Measurements from ENCODE around the gene GMPR. TPM values are rescaled to one million over a fixed set of nuclear protein-coding genes. Genes with fewer than 3 reads are reported as not detected.
"Not testable (repeated sequence)": the region's sequence is repeated elsewhere in the genome, so short reads cannot be mapped to it uniquely, and the experiment has no call there.

The GMPR gene
- polyA plus RNA-seq, 4 donors, result 9.7 to 18.9 (median 13.4) TPM

DNA sequence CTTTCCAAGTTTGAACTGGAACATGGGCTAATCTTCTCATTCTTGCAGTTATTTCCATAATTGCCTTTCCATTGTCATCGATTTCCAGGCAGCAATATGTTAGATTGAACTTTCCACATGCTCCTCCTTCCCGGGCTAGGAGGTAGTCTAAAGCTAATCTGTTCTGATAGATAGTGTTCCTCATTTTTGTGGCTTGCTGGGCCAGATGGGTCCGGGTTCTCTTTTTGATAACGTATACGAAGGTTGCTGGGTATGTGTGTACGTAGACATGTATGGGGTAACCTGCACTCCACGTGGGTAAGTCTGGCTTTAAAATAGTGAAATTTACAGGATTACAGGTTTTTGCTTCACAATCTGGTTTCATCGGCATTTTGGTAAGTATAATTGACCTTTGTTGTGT, 14.0 kb upstream of the GMPR start:
- DNase-seq (ENCODE audit: low read depth in 4 of 4, low spot score in 3 of 4), result no peak

DNA sequence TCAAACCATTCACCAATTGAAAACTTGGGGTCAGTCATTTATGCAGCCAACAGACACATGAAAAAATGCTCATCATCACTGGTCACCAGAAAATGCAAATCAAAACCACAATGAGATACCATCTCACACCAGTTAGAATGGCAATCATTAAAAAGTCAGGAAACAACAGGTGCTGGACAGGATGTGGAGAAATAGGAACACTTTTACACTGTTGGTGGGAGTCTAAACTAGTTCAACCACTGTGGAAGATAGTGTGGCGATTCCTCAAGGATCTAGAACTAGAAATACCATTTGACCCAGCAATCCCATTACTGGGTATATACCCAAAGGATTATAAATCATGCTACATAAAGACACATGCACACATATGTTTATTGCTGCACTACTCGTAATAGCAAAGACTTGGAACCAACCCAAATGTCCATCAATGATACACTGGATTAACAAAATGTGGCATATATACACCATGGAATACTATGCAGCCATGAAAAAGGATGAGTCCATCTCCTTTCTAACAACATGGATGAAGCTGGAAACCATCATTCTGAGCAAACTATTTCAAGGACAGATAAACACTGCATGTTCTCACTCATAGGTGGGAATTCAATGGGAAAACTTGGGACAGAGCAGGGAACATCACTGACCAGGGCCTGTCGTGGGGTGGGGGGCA, 13.2 kb upstream of the GMPR start:
- not testable (repeated sequence) for DNase-seq (ENCODE audit: low read depth in 4 of 4, low spot score in 3 of 4)

DNA sequence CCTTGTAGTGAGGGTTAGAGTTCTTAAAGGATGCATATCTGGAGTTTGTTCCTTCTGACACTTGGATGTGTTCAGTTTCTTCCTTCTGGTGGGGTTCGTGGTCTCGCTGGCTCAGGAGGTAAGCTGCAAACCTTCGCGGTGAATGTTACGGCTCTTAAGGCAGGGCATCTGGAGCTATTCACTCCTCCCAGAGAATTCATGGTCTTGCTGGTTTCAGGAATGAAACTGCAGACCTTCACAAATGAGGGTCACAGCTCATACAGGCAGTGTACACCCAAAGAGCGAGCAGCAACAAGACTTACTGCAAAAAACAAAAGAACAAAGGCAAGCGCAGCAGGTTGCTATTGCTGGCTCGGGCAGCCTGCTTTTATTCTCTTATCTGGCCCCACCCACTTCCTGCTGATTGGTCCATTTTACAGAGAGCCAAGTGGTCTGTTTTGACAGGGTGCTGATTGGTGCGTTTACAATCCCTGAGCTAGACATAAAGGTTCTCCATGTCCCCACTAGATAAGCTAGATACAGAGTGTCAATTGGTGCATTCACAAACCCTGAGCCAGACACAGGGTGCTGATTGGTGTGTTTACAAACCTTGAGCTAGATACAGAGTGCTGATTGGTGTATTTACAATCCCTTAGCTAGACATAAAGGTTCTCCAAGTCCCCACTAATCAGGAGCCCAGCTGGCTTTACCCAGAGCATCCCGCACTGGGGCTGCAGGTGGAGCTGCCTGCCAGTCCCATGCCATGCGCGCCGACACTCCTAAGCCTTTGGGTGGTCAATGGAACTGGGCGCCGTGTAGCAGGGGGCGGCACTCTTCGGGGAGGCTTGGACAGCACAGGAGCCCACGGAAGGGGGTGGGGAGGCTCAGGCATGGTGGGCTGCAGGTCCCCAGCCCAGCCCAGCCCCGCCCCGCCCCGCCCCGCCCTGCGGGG, 12.0 kb upstream of the GMPR start:
- not testable (repeated sequence) for DNase-seq (ENCODE audit: low read depth in 4 of 4, low spot score in 3 of 4)

DNA sequence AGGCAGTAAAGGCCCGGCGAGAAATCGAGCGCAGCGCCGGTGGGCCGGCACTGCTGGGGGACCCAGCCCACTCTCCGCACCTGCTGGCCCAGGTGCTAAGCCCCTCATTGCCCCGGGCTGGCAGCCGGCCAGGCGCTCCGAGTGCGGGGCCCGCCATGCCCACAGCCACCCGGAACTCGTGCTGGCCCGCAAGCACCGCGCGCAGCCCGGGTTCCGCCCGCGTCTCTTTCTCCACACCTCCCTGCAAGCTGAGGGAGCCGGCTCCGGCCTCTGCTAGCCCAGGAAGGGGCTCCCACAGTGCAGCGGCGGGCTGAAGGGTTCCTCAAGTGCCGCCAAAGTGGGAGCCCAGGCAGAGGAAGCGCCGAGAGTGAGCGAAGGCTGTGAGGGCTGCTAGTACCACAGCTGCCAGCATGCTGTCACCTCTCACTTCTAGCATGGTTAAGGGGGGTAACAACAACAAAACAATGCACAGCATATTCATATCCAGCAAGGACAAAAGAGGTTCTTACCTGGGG, 11.3 kb upstream of the GMPR start:
- DNase-seq (ENCODE audit: low read depth in 4 of 4, low spot score in 3 of 4), result no peak

DNA sequence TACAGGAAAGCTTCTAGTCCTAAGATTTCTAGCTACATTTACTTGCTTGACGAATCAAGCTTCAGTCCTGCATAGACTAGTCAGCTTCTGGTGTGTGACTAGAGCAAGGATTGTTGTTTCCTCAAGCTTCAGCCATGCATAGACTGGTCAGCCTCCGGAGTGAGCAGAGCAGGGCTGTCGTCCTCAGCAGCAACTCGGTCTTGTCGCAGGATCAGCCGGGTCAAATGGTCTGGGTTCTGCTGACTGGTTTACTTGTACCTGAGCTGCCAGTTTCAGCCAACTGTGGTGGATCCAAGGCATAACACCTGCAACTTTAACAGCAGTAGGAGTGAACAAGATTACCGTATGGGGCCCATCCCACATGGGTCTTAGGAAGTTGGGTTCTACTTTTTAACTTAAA, 10.8 kb upstream of the GMPR start:
- DNase-seq (ENCODE audit: low read depth in 4 of 4, low spot score in 3 of 4), result no peak

DNA sequence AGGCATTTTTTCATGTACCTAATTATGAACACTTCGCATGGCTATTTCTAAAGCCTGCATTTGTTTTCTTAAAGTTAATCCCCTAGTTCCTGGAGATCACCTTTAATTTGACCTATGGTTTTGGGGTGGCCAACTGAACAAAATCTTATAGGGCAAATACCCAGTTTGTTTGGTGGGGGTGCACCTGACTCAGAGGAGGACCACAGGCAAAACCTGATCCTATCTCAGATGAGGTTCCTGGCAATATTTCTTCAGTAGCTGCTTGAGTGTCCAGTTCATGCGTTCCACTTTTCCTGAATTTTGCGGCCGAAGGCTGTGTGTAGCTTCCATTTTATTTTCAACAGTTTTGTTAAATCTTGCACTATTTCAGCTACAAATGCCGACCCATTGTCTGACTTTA, 10.3 kb upstream of the GMPR start:
- DNase-seq (ENCODE audit: low read depth in 4 of 4, low spot score in 3 of 4), result no peak

DNA sequence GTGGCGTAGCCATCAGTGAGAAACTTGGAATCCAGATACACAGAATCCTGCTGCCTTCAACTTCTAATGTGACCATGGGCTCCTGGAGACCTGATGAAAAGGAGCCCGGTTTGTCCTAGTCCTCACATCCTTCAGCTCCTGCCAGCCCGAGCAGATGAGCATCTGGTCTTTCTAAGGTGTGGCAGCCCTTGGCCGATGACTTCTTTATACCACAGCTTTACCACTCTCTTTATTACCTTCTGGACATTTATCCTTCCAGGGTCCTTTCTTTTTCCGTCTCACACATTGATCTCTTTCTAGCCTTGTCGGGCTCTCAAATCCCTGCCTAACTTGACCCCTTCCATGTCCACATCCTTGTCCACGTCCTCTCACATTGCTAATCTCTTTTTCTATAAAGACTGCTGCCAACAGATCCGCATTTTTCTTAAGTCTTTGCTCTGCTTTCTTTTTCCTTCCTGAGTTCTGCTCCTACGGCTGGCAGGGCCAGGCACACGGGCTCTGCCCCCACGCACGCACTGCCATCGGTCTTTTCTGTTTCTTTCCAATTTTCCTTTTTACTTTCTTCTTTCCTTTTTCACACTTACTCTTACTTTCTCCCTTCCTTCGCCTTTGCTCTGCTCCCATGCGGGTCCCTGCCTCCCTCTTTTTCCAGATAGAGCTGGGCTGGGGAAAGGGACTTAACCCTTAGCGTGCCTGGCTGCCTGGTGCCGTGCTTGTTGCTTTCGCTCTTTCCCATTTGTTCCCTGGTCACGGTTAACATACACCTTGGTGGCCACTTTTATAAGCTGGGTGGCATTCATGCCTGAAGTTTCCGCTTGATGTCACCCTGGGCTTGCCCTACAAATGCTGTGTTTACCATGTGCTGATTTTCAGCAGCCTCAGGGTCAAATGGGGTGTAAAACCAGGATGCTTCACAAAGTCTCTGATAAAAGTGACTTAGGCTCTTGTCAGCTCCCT, 9.4 kb upstream of the GMPR start:
- no peak for DNase-seq (ENCODE audit: low read depth in 4 of 4, low spot score in 3 of 4)

DNA sequence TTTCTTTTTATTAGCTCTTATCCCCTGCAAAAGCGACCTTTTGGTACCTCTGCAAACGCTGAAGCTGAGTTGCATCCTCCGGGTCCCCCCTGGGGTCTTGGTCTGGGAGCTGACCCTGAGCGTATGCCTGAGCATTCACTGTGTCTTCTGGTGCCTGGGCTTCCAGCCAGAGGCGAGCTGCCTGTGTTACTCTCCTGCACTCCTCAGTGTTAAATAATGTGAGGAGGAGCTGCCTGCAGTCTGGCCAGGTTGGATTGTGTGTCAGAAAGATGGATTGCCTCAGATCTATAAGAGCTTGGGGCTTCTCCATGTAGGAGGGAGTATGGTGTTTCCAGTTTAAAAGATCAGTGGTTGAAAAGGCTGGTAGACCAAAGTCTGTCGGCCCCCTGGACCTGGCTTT, 8.7 kb upstream of the GMPR start:
- no peak for DNase-seq (ENCODE audit: low read depth in 4 of 4, low spot score in 3 of 4)

DNA sequence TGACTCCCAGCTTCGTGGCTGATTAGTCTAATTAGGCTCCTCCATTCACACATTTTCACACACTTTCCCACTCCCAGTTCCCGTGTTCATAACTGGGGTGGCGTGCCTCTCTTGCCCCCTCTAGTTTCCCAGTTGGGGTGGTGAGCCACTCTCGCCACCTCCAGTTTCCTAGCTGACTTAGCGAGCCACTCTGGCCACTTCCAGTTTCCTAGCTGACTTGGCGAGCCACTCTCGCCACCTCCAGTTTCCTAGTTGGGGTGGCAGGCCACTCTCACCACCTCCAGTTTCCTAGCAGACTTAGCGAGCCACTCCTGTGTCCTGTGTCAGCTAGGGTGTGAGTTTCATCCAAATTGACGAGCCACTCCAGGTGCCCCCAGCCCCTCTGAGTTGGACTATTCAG, 7.4 kb upstream of the GMPR start:
- DNase-seq (ENCODE audit: low read depth in 4 of 4, low spot score in 3 of 4), result no peak

DNA sequence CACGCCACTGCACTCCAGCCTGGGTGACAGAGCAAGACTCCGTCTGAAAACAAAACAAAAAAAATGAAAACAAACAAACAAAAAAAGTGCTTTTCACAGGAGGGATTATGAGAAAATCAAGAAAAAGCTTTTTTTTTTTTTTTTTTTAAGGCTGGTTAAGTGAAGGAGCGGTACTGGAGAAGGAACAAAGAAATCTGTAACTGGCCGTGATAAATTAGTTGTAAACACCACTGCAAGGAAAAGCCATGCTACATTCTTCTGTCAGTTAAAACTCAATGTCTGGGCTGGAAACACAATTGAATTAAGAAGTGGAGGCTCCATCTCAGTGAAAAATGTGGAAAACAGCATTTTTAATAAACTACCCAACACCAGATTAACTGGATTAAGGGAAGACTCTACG, 6.3 kb upstream of the GMPR start:
- no peak for DNase-seq (ENCODE audit: low read depth in 4 of 4, low spot score in 3 of 4)

DNA sequence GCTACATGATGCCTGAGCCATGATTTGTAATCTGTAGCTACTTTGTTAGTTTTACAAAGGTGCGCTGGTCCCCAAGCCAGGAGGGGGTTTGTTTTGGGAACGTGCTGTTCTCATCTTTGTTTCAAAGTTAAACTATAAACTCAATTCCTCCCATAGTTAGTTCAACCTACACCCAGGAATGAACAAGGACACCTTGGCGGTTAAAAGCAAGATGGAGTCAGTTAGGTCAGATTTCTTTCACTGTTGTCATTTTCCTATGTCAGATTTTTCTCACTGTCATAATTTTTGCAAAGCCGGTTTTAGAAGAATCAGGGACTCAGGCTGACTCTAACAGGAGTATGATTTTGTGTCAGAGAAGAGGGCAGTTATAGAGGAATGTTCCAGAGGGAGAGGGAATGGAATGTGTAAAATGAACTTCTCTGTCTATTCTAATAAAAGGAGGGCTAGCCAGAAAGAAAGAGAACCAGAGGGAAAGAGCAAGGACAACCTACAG, 2.3 kb upstream of the GMPR start:
- DNase-seq (ENCODE audit: low read depth in 4 of 4, low spot score in 3 of 4), result no peak

DNA sequence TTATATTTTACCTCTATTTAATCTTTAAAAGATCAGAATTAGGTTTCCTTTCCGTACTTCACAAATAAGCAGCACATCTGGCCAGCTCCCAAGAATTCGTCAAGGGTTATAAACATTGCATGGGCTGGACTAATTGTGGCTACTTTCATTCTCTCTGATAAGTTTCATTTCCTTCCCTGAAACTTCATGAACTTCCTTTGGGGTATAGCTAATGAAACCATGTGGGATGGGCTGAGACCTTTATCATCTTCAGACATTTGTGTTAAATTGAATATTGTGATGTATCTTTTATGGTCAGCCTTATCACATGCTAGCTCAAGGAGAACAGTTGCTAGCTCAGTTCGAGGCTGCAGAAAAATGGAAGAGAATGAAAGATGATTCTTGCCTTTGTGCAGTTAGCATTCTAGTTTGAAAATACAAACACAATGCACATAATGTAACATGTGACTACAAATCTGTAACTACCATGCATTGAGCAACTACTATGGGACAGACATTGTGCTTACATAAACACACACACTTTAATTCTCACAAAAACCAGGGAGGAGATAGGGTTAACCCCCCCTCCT, 1.7 kb upstream of the GMPR start:
- no peak for DNase-seq (ENCODE audit: low read depth in 4 of 4, low spot score in 3 of 4)

DNA sequence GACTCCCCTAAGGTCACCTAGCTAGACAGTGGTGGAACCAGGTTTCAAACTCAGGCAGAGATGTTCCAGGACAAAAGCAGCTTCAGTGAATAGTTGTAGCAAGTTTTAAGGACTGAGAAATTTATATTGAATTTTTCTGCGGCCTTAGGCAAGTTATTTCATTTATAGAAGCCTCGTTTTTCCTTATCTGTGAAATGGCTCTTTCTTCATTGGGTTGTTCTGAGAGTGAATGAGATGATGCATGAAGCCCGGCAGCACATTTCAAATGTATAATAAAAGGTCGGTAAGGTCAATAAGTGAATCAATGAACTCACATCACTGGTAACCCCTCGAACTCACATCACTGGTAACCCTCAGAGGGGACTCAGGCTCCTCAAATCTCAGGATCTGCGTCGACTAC, 1.1 kb upstream of the GMPR start:
- no peak for DNase-seq (ENCODE audit: low read depth in 4 of 4, low spot score in 3 of 4)

DNA sequence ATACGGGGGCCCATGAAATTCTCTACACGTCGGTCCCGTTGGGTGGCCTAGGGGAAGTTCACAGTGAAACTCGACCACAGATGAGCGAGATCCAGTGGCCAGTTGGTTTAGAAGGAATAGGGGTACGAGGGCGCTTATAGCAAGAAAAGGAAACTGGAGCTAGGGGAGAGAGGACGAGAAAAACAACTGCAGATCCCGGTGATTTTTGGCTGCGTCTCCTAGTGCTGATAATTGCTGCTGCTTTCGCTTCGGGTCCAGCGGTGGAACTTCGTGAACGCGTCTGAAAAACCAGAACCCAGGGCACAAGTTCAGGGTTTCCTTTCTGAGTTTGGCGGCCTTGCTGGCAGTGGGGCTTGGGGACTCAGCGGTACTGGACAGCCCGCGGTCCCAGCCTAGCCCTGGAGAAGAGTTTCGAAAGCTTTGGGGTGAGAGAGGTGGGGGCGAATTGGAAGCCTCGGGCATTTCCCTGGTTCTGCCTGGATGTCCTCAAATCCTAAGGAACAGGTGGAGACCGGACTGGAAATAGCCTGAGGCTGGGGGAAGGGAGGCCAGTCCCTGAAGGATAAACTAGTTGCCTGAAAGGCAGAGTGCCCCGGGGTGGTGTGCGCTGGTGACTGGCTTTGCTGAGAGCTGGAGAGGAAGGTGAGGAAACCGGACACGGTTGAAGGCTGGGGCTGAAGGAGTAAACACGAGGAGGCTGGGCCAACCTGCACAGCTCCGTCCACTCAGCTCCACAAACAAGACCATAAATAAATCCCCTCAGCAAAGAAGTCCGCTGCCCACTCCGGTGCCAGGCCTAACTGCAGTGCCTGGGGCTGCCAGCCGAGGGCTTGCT, 793 bp downstream of the GMPR start:
- no peak for DNase-seq (ENCODE audit: low read depth in 4 of 4, low spot score in 3 of 4)

DNA sequence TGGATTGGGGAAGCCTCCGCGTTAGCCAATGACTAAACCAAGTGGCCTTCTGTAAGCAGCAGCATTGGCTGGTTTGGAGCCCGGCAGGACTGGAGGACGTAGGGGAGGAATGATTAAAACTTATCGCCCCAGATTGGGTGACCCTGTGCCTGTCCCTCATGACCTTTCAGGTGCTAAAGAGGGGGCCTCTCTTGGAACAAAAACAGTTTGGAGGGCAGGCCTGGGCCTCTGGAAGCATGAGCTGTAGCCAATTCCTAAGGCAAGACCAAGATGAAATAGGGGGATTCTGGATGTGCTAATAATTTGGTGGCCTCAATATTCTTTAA, 1.4 kb downstream of the GMPR start:
- no peak for DNase-seq (ENCODE audit: low read depth in 4 of 4, low spot score in 3 of 4)

DNA sequence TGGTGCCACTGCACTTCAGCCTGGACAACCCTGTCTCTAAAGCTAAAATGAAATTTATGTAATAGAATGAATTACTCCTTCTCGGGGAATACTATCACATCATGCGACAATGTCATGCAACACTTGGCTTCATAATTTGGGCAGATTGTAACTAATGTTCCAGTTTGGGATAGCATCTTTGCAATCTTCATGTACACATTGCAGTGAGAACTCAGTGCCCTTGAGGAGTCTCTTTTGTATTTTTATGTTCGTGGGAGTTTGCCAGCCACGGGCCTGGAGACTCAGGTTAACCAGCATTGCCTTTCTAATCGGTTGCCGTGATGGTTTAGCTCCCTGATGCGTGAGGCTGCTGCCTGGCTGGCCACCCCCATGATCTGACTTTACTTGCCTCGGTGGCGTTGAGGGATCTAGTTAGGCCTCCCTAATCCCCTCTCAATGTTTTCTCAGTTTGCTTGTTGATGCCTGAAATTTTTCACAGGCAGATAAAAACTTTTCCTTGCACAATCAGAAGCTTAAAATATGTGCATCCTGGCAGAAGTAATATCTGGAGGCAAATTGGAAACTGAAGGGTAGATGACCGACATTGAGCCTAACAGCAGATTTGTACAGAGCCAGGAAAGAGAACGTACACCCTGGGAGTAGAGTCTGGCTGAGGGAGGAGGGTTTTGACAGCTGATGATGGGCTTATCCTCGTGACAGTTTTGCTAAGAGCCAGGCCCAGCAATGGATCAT, 2.4 kb downstream of the GMPR start:
- DNase-seq (ENCODE audit: low read depth in 4 of 4, low spot score in 3 of 4), result no peak

DNA sequence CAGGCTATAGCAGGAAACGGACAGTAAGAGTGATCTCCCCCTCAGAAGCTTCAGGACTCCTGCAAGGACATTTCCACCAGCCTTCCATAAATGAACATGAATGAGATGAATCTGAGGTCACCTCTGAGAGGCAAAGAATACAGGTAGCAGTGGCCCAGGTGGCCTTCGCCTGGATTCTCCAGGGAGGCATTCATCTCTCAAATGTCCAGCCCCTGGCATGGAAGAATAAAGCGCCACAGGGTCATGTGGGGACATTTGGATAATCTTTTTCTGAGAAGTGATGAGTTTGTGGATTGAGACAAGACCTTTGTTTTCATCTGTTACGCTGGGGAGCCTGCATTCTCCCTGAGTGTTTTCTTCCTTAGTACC, 2.9 kb downstream of the GMPR start:
- no peak for DNase-seq (ENCODE audit: low read depth in 4 of 4, low spot score in 3 of 4)

DNA sequence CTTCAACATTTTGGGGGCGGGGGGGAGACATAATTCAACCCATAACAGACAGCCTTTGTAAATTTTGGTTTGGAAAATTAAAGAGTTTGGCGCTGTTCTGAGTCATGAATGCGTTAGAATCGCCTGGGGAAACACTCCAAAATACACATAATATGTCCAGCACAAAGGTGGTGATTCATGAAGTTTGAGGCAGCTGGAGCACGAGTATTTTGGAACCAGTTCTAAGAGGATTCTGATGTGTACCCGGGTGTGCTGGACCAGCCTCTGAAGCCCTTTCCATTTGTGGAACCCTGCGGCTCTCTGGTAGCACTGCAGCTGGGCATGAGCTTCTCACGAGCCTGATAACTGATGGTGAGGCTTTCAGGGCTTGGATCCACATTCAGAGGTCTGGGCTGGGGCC, 4.7 kb downstream of the GMPR start:
- no peak for DNase-seq (ENCODE audit: low read depth in 4 of 4, low spot score in 3 of 4)

DNA sequence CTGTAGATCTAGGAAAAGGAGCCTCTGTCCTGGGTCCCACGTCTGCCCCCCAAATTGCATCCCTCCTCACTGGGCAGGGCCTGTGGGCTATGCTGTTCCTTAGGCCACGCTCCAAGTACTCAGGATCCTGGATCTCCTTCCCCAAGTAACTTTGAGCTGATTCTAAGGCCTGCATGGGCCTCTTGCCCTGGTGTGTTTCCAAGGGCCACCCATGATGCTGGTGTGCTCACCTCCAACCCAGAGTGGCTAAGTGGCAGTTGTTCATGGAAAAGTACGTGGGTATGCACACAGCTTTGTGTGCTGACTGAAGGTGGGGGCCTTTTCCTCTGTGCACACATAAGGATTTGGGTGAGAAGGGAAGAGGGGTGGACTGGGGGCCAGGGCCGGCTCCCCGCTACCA, 5.3 kb downstream of the GMPR start:
- DNase-seq (ENCODE audit: low read depth in 4 of 4, low spot score in 3 of 4), result no peak

Data from left renal pelvis (tissue), 4 donors.